HepG2 (cell line): ENCODE data around the gene CAMK1D. TPM values are rescaled to one million over a fixed set of nuclear protein-coding genes. Genes with fewer than 3 reads are reported as not detected.

Experiments used
- ASH2L ChIP-seq: fragments of 300-600, 200-600 bp; sonication (generic); IDR thresholded peaks from 2 replicates; pipeline ENCODE4 v1.7.0; 2017; ENCODE audit warnings: low read depth, mild to moderate bottlenecking, moderate library complexity, mixed read lengths, low read length; ENCODE audit not compliant: insufficient read length
- HOXA5 ChIP-seq: sonication (generic); formaldehyde crosslinking; IDR thresholded peaks from 2 replicates; pipeline ENCODE4 v1.4.0; 2020; ENCODE audit warnings: missing genetic modification reagents
- NCOA5 ChIP-seq: sonication (generic); formaldehyde crosslinking; IDR thresholded peaks from 2 replicates; pipeline ENCODE4 v1.4.0; 2020; ENCODE audit warnings: missing genetic modification reagents
- SUZ12 ChIP-seq: fragments of 150-350 bp; IDR thresholded peaks from 2 replicates; pipeline ENCODE4 v1.6.1; 2014; ENCODE audit warnings: low read depth, low read length
- polyA plus RNA-seq, 8 experiments: library from polyadenylated mRNA; depleted of rRNA in 3 of 8; stranded (reverse) in 7 of 8; unstranded in 1 of 8; fragments of >200 nt; fragmentation: Illumina TruSeq in 4 of 8; extraction: Trizol in 4 of 8; gene quantifications; 2 replicates each; pipeline versions ENCODE4 v1.2.1 to v1.2.3, GENCODE V29; 2011 to 2016; ENCODE audit warnings: low read depth in 4 of 8, missing spikeins in 1 of 8, mixed read lengths in 1 of 8; ENCODE audit not compliant: insufficient read depth in 1 of 8
- total RNA-seq, 5 experiments: library from RNA; depleted of rRNA; stranded (reverse); fragments of >200 nt; fragmentation: Illumina TruSeq; extraction: Trizol; gene quantifications; 2 replicates each; pipeline ENCODE4 v1.2.3, GENCODE V29; 2016; ENCODE audit warnings: low read depth in 1 of 5
- TF ChIP-seq, protein P1 (sequence below): sonication (generic); formaldehyde crosslinking; IDR thresholded peaks from one replicate; pipeline ENCODE4 v1.5.1; 2020; ENCODE audit warnings: mild to moderate bottlenecking, missing genetic modification reagents; ENCODE audit errors: not compliant biosample characterization
- TF ChIP-seq, protein P2 (sequence below): sonication (generic); formaldehyde crosslinking; IDR thresholded peaks from 2 replicates; pipeline ENCODE4 v1.4.0; 2020; ENCODE audit warnings: missing genetic modification reagents
- TF ChIP-seq, protein P3 (sequence below): sonication (generic); formaldehyde crosslinking; IDR thresholded peaks from 2 replicates; pipeline ENCODE4 v1.5.1; 2020; ENCODE audit warnings: mild to moderate bottlenecking, missing genetic modification reagents, moderate library complexity

Gene CAMK1D
- total and polyA plus RNA-seq, 2 of the 13 experiments (the other 11 are each of a cell fraction or from before 2014, with no cell fraction given) = under 0.01 TPM; not detected in 1

DNA sequence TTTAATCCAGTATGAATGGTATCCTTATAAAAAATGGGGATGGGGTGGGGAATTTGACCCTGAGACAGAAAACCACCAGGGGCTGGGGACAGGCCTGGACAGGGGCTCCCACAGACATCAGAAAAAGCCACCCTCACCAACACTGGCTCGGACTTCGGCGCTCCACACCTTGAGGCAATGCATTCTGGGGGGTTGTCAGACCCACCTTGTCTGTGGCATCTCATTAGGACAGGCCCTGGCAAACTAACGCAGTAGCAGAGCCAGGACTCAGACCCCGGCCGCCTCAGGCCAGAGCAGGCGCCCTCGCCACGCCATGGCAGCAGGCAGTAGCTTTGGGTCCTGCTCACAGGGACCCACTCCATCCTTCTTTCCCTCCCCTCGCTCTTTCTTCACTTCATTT is 492.1 kb downstream of the CAMK1D start (continued):
- TF ChIP-seq, protein P1, sequence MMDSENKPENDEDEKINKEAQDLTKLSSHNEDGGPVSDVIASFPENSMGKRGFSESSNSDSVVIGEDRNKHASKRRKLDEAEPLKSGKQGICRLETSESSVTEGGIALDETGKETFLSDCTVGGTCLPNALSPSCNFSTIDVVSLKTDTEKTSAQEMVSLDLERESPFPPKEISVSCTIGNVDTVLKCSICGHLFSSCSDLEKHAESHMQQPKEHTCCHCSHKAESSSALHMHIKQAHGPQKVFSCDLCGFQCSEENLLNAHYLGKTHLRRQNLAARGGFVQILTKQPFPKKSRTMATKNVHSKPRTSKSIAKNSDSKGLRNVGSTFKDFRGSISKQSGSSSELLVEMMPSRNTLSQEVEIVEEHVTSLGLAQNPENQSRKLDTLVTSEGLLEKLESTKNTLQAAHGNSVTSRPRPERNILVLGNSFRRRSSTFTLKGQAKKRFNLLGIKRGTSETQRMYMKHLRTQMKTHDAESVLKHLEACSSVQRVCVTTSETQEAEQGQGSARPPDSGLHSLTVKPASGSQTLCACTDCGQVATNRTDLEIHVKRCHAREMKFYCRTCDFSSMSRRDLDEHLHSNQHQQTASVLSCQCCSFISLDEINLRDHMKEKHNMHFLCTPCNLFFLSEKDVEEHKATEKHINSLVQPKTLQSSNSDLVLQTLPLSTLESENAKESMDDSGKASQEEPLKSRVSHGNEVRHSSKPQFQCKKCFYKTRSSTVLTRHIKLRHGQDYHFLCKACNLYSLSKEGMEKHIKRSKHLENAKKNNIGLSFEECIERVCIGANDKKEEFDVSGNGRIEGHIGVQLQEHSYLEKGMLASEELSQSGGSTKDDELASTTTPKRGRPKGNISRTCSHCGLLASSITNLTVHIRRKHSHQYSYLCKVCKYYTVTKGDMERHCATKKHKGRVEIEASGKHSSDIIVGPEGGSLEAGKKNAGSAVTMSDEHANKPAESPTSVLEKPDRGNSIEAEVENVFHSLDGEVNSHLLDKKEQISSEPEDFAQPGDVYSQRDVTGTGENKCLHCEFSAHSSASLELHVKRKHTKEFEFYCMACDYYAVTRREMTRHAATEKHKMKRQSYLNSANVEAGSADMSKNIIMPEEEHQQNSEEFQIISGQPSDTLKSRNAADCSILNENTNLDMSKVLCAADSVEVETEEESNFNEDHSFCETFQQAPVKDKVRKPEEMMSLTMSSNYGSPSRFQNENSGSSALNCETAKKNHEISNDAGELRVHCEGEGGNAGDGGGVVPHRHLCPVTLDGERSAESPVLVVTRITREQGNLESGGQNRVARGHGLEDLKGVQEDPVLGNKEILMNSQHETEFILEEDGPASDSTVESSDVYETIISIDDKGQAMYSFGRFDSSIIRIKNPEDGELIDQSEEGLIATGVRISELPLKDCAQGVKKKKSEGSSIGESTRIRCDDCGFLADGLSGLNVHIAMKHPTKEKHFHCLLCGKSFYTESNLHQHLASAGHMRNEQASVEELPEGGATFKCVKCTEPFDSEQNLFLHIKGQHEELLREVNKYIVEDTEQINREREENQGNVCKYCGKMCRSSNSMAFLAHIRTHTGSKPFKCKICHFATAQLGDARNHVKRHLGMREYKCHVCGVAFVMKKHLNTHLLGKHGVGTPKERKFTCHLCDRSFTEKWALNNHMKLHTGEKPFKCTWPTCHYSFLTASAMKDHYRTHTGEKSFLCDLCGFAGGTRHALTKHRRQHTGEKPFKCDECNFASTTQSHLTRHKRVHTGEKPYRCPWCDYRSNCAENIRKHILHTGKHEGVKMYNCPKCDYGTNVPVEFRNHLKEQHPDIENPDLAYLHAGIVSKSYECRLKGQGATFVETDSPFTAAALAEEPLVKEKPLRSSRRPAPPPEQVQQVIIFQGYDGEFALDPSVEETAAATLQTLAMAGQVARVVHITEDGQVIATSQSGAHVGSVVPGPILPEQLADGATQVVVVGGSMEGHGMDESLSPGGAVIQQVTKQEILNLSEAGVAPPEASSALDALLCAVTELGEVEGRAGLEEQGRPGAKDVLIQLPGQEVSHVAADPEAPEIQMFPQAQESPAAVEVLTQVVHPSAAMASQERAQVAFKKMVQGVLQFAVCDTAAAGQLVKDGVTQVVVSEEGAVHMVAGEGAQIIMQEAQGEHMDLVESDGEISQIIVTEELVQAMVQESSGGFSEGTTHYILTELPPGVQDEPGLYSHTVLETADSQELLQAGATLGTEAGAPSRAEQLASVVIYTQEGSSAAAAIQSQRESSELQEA = no peak
- TF ChIP-seq, protein P2, sequence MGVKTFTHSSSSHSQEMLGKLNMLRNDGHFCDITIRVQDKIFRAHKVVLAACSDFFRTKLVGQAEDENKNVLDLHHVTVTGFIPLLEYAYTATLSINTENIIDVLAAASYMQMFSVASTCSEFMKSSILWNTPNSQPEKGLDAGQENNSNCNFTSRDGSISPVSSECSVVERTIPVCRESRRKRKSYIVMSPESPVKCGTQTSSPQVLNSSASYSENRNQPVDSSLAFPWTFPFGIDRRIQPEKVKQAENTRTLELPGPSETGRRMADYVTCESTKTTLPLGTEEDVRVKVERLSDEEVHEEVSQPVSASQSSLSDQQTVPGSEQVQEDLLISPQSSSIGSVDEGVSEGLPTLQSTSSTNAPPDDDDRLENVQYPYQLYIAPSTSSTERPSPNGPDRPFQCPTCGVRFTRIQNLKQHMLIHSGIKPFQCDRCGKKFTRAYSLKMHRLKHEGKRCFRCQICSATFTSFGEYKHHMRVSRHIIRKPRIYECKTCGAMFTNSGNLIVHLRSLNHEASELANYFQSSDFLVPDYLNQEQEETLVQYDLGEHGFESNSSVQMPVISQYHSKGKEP (CRISPR knock-in tag) = no peak
- TF ChIP-seq SUZ12 = no peak
- TF ChIP-seq HOXA5 (CRISPR knock-in tag) = no peak
- TF ChIP-seq NCOA5 (CRISPR knock-in tag) = no peak
- TF ChIP-seq, protein P3, sequence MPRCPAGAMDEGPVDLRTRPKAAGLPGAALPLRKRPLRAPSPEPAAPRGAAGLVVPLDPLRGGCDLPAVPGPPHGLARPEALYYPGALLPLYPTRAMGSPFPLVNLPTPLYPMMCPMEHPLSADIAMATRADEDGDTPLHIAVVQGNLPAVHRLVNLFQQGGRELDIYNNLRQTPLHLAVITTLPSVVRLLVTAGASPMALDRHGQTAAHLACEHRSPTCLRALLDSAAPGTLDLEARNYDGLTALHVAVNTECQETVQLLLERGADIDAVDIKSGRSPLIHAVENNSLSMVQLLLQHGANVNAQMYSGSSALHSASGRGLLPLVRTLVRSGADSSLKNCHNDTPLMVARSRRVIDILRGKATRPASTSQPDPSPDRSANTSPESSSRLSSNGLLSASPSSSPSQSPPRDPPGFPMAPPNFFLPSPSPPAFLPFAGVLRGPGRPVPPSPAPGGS = no peak
- TF ChIP-seq ASH2L = no peak
- TF ChIP-seq, all 625 proteins: peak for 0
